HEK293 (cell line): ENCODE results near the gene UBE2C.

Source experiments
- CTCF ChIA-PET: fragments of 350-600 bp; formaldehyde crosslinking; extraction: SDS; loops from one replicate; lab custom pipeline; 2021; ENCODE audit warnings: antibody characterized with exemption; lab: Yijun Ruan, JAX
- POLR2A ChIA-PET: fragments of 300-600 bp; formaldehyde crosslinking; extraction: SDS; loops from one replicate; lab custom pipeline; 2020; ENCODE audit warnings: antibody characterized with exemption, inconsistent platforms; lab: Yijun Ruan, JAX
- H3K27ac ChIP-seq: fragments of 200-500 bp; sonication (Bioruptor generic); 2 replicates; pipeline ENCODE4 v1.5.1; 2014; ENCODE audit warnings: low read depth, low read length, control low read depth, inconsistent platforms; ENCODE audit errors: extremely low read depth
- H3K36me3 ChIP-seq, 2 experiments: fragments of 200-500 bp in 1 of 2; sonication (Bioruptor generic) in 1 of 2; 1 replicate in 1 of 2; 2 replicates in 1 of 2; pipeline ENCODE4 v1.5.1; 2014 to 2017; ENCODE audit warnings: inconsistent platforms in 2 of 2, low read length in 2 of 2; ENCODE audit not compliant: control insufficient read depth in 2 of 2, insufficient read depth in 1 of 2
- H3K4me1 ChIP-seq: fragments of 200-500 bp; sonication (Bioruptor generic); 2 replicates; pipeline ENCODE4 v1.5.1; 2014; ENCODE audit warnings: mild to moderate bottlenecking, low read length, inconsistent platforms; ENCODE audit not compliant: control insufficient read depth, insufficient read depth
- H3K4me3 ChIP-seq: 2 replicates; pipeline ENCODE4 v1.5.1; 2011; ENCODE audit warnings: low read depth, mild to moderate bottlenecking, control low read depth, low read length, moderate library complexity
- H3K9me3 ChIP-seq: fragments of 200-500 bp; sonication (Bioruptor generic); 2 replicates; pipeline ENCODE4 v1.5.1; 2014; ENCODE audit warnings: low read depth, low read length, inconsistent platforms; ENCODE audit not compliant: control insufficient read depth, insufficient read depth
- GLI4 ChIP-seq: fragments of 450-650 bp; formaldehyde crosslinking; IDR thresholded peaks from 2 replicates; pipeline ENCODE4 v1.5.1; 2016; ENCODE audit warnings: missing biosample characterization, missing genetic modification characterization
- GLIS1 ChIP-seq: fragments of 450-650 bp; formaldehyde crosslinking; IDR thresholded peaks from 2 replicates; pipeline ENCODE4 v1.5.1; 2016; ENCODE audit warnings: missing biosample characterization, missing genetic modification characterization
- KLF7 ChIP-seq: fragments of 450-650 bp; formaldehyde crosslinking; IDR thresholded peaks from 2 replicates; pipeline ENCODE4 v1.5.1; 2016; ENCODE audit warnings: missing biosample characterization, missing genetic modification characterization, borderline replicate concordance
- YY2 ChIP-seq: fragments of 450-650 bp; formaldehyde crosslinking; IDR thresholded peaks from 2 replicates; pipeline ENCODE4 v1.5.1; 2016; ENCODE audit warnings: missing biosample characterization, missing genetic modification characterization
- ZBTB17 ChIP-seq: fragments of 450-650 bp; formaldehyde crosslinking; IDR thresholded peaks from 2 replicates; pipeline ENCODE4 v1.5.1; 2016; ENCODE audit warnings: missing biosample characterization, missing genetic modification characterization
- ZFHX2 ChIP-seq: fragments of 450-650 bp; formaldehyde crosslinking; conservative IDR thresholded peaks from 2 replicates; pipeline ENCODE4 v1.5.1; 2016; ENCODE audit warnings: missing biosample characterization, missing genetic modification characterization
- ZFP69B ChIP-seq: fragments of 450-650 bp; formaldehyde crosslinking; IDR thresholded peaks from 2 replicates; pipeline ENCODE4 v1.5.1; 2016; ENCODE audit warnings: missing biosample characterization, missing genetic modification characterization
- ZIC2 ChIP-seq: fragments of 450-650 bp; formaldehyde crosslinking; IDR thresholded peaks from 2 replicates; pipeline ENCODE4 v1.5.1; 2016; ENCODE audit warnings: missing biosample characterization, missing genetic modification characterization
- ZNF16 ChIP-seq: fragments of 450-650 bp; formaldehyde crosslinking; IDR thresholded peaks from 2 replicates; pipeline ENCODE4 v1.5.1; 2016; ENCODE audit warnings: low read depth, missing biosample characterization, missing genetic modification characterization
- ZNF335 ChIP-seq: fragments of 450-650 bp; formaldehyde crosslinking; conservative IDR thresholded peaks from 2 replicates; pipeline ENCODE4 v1.5.1; 2016; ENCODE audit warnings: missing biosample characterization, missing genetic modification characterization
- ZNF341 ChIP-seq: fragments of 450-650 bp; formaldehyde crosslinking; IDR thresholded peaks from 2 replicates; pipeline ENCODE4; 2016; ENCODE audit warnings: low read depth, missing biosample characterization, missing genetic modification characterization
- ZNF426 ChIP-seq: fragments of 450-650 bp; formaldehyde crosslinking; IDR thresholded peaks from 2 replicates; pipeline ENCODE4 v1.5.1; 2017; ENCODE audit warnings: missing biosample characterization, missing genetic modification characterization, mild to moderate bottlenecking, inconsistent platforms, moderate library complexity
- ZNF473 ChIP-seq: fragments of 450-650 bp; formaldehyde crosslinking; IDR thresholded peaks from 2 replicates; pipeline ENCODE4 v1.5.1; 2017; ENCODE audit warnings: missing biosample characterization, missing genetic modification characterization
- ZNF501 ChIP-seq: fragments of 450-650 bp; formaldehyde crosslinking; IDR thresholded peaks from 2 replicates; pipeline ENCODE4 v1.5.1; 2016; ENCODE audit warnings: missing biosample characterization, missing genetic modification characterization
- ZNF521 ChIP-seq: fragments of 450-650 bp; formaldehyde crosslinking; IDR thresholded peaks from 2 replicates; pipeline ENCODE4 v1.5.1; 2017; ENCODE audit warnings: missing biosample characterization, mild to moderate bottlenecking, missing genetic modification characterization
- ZNF629 ChIP-seq: fragments of 450-650 bp; formaldehyde crosslinking; IDR thresholded peaks from 2 replicates; pipeline ENCODE4 v1.5.1; 2017; ENCODE audit warnings: missing biosample characterization, missing genetic modification characterization
- ZNF660 ChIP-seq: fragments of 450-650 bp; IDR thresholded peaks from 2 replicates; pipeline ENCODE4 v1.5.1; 2018; ENCODE audit warnings: missing biosample characterization, mild to moderate bottlenecking, missing genetic modification characterization
- ZNF837 ChIP-seq: fragments of 450-650 bp; formaldehyde crosslinking; IDR thresholded peaks from 2 replicates; pipeline ENCODE4 v1.5.1; 2016; ENCODE audit warnings: missing biosample characterization, missing genetic modification characterization
- TF ChIP-seq, protein P1 (sequence below): fragments of 450-650 bp; formaldehyde crosslinking; IDR thresholded peaks from 2 replicates; pipeline ENCODE4 v1.5.1; 2016; ENCODE audit warnings: missing biosample characterization, missing genetic modification characterization
- TF ChIP-seq, protein P2 (sequence below): fragments of 450-650 bp; formaldehyde crosslinking; IDR thresholded peaks from 2 replicates; pipeline ENCODE4 v1.5.1; 2016; ENCODE audit warnings: missing biosample characterization, missing genetic modification characterization

The UBE2C gene

DNA sequence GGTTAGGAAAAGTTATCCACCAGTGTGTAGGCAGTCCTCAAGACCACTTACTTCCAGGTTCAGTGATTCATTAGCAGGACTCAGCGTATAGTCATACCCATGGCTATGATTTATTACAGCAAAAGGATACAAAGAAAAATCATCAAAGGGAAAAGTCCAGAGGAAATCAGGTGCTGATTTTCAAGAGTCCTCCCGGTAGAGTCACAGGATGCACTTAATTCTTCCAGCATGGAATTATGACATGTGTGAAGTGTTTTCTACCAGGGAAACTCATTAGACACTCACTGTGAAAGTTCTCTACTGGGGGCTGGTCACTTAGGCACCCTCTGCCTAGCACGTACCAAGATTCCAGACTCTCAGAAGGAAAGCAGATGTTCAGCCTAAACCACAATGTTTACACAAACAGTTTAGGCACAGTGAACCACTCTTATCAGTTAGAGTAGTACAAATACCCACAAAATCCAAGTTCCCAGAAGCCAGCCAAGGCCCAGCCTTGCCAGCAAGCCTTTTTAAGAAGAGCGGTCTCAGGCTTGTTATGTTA lies 31.0 kb upstream of the UBE2C start (continued):
- TF ChIP-seq, protein P1, sequence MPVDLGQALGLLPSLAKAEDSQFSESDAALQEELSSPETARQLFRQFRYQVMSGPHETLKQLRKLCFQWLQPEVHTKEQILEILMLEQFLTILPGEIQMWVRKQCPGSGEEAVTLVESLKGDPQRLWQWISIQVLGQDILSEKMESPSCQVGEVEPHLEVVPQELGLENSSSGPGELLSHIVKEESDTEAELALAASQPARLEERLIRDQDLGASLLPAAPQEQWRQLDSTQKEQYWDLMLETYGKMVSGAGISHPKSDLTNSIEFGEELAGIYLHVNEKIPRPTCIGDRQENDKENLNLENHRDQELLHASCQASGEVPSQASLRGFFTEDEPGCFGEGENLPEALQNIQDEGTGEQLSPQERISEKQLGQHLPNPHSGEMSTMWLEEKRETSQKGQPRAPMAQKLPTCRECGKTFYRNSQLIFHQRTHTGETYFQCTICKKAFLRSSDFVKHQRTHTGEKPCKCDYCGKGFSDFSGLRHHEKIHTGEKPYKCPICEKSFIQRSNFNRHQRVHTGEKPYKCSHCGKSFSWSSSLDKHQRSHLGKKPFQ = peak; percentile 46; the same call in 1 of the 2 replicates
- TF ChIP-seq ZNF335 (tag by site-specific recombination) (peak; percentile 70), GLIS1 (tag by site-specific recombination) (peak; percentile 56), ZNF629 (0 out of 2 replicates have a peak, but pooled peaks have one; percentile 36)

DNA sequence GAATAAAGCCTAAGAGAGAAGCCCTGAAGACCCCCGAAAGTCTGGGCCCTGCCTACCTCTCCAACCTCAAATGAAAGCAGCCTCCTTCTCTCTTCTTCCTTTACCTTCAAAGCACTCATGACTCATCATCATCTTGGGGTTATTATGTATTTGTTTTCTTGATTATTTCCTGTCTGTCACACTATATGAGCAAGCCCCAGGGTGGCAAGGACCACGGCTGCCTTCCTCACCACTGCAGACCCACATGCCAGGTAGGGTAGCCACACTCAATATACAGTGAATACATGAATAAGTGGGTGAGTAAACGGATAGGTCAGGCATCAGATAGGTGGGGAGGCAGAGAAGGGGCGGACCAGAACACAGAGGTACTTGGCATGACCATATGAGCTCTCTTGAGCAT lies 29.6 kb upstream of the UBE2C start:
- Histone ChIP-seq H3K27ac (no peak overlapping the region), H3K4me3 (no peak overlapping the region), H3K4me1 (peaks cover 17% of the 10 kb centered on the region), H3K9me3 (no peaks in the 10 kb centered on the region), H3K36me3 (no peaks in the 10 kb centered on the region)
- TF ChIP-seq ZBTB17 (tag by site-specific recombination) (no peak), ZNF341 (tag by site-specific recombination) (no peak), ZNF426 (tag by site-specific recombination) (no peak), ZNF837 (no peak), KLF7 (tag by site-specific recombination) (no peak), GLI4 (tag by site-specific recombination) (no peak), YY2 (no peak), ZNF473 (tag by site-specific recombination) (no peak), ZFHX2 (tag by site-specific recombination) (no peak), ZNF660 (tag by site-specific recombination) (no peak), ZFP69B (tag by site-specific recombination) (no peak), ZNF16 (no peak), ZNF501 (tag by site-specific recombination) (no peak)
- TF ChIP-seq, protein P2, sequence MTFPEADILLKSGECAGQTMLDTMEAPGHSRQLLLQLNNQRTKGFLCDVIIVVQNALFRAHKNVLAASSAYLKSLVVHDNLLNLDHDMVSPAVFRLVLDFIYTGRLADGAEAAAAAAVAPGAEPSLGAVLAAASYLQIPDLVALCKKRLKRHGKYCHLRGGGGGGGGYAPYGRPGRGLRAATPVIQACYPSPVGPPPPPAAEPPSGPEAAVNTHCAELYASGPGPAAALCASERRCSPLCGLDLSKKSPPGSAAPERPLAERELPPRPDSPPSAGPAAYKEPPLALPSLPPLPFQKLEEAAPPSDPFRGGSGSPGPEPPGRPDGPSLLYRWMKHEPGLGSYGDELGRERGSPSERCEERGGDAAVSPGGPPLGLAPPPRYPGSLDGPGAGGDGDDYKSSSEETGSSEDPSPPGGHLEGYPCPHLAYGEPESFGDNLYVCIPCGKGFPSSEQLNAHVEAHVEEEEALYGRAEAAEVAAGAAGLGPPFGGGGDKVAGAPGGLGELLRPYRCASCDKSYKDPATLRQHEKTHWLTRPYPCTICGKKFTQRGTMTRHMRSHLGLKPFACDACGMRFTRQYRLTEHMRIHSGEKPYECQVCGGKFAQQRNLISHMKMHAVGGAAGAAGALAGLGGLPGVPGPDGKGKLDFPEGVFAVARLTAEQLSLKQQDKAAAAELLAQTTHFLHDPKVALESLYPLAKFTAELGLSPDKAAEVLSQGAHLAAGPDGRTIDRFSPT (tag by site-specific recombination) = no peak
- POLR2A ChIA-PET = no interaction called here
- CTCF ChIA-PET = interaction anchor here (1.5 to 1.7 kb wide), 2 partner anchors 12 to 17 kb away, joined by 7 read pairs; no protein-coding TSS in a partner anchor

DNA sequence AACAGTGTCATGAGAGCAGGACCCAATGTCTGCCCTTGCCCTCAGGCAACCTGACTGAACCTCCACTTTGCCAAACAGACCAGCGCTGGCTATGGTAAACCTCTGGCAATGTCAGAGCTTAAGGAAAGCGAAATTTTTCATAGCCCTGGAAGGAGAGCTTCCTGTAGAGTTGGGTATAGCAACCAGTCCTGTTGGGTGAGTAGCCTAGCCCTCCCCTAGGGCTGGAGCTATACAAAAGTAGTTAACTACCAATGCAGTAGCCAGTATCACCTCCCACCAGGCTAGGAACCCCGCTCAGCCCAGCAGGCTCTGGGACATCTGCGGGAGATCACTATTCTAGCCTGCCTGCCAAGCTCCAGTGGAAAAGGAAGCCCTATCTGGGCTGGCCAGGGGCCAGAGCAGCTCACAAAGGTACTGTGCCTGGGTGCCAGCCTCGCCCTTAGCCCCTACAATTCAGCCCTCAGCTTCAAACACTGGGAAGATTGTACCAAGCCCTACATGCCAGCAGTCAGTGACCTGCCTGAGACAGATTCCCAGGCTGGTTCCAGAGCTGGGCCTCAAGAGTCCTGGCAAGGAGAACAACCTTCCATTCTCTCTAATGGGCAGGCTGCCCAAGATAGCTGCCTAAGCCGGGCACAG lies 28.7 kb upstream of the UBE2C start:
- H3K4me1 ChIP-seq = peaks cover 12% of the 10 kb centered on the region
- CTCF ChIA-PET = interaction anchor here (1.5 to 1.7 kb wide), 2 partner anchors 13 to 16 kb away, joined by 7 read pairs; no protein-coding TSS in a partner anchor
- H3K27ac ChIP-seq = no peak overlapping the region
- no peak overlapping the region for H3K4me3 ChIP-seq
- POLR2A ChIA-PET = no interaction called here
- H3K9me3 ChIP-seq = no peaks in the 10 kb centered on the region
- H3K36me3 ChIP-seq = no peaks in the 10 kb centered on the region
- TF ChIP-seq ZIC2 (tag by site-specific recombination) (peak; percentile 80), ZNF521 (tag by site-specific recombination) (no peak)
